Aorta (tissue), 5 donors: ENCODE measurements around the gene RCAN1. TPM values are rescaled to one million over a fixed set of nuclear protein-coding genes. Genes with fewer than 3 reads are reported as not detected.
"Not testable (repeated sequence)": the region's sequence is repeated elsewhere in the genome, so short reads cannot be mapped to it uniquely, and the experiment has no call there.

Source experiments
- ATAC-seq: fragments of 200-7000 bp; cut with Tn5 transposase; one replicate; pipeline ENCODE4 v1.9.1; 2022; ENCODE audit warnings: moderate library complexity; ENCODE audit not compliant: low FRiP score
- DNase-seq, 2 donors: peaks; one replicate each; pipeline ENCODE4 v3.0.0-alpha.2; 2020
- H3K27ac ChIP-seq, 2 donors: one replicate each; pipeline ENCODE4 v1.5.1; 2013; ENCODE audit warnings: low read length in 2 of 2, mild to moderate bottlenecking in 2 of 2, moderate library complexity in 2 of 2, control low read depth in 1 of 2, inconsistent platforms in 1 of 2, low read depth in 1 of 2
- H3K27me3 ChIP-seq, 2 donors: one replicate each; pipeline ENCODE4 v1.6.1; 2013; ENCODE audit warnings: control low read depth in 1 of 2, low read length in 1 of 2, mild to moderate bottlenecking in 1 of 2, moderate library complexity in 1 of 2; ENCODE audit not compliant: insufficient read depth in 2 of 2, control insufficient read depth in 1 of 2
- H3K36me3 ChIP-seq, 2 donors: one replicate each; pipeline ENCODE4 v1.6.1; 2013; ENCODE audit warnings: control low read depth in 1 of 2, low read length in 1 of 2, mild to moderate bottlenecking in 1 of 2; ENCODE audit not compliant: insufficient read depth in 2 of 2, control insufficient read depth in 1 of 2
- H3K4me1 ChIP-seq, 2 donors: one replicate each; pipeline ENCODE4 v1.6.1; 2013; ENCODE audit warnings: low read length in 2 of 2, control low read depth in 1 of 2, mild to moderate bottlenecking in 1 of 2, moderate library complexity in 1 of 2; ENCODE audit not compliant: insufficient read depth in 2 of 2, control insufficient read depth in 1 of 2
- H3K4me3 ChIP-seq, 2 donors: one replicate each; pipeline ENCODE4 v1.5.1; 2013; ENCODE audit warnings: low read length in 2 of 2, control low read depth in 1 of 2, mild to moderate bottlenecking in 1 of 2
- H3K9me3 ChIP-seq: one replicate; pipeline ENCODE4 v1.6.1; 2013; ENCODE audit warnings: mild to moderate bottlenecking, low read length; ENCODE audit not compliant: control insufficient read depth
- WGBS, 2 donors: extraction: QIAGEN DNeasy Blood & Tissue Kit; methylation state at CpG; one replicate each; pipeline ENCODE4 v1.1.7; 2013; 5-methylcytosine and 5-hydroxymethylcytosine counted together
- intact Hi-C, 2 donors: fragments of 100-400 bp; cut with DNase I; formaldehyde crosslinking; loops; one replicate each; pipeline versions ENCODE4 v1.14.2 to v1.15.0; 2022
- polyA plus RNA-seq, 2 donors: library from polyadenylated mRNA; stranded (reverse); fragments of 200-250 nt; gene quantifications; one replicate each; pipeline ENCODE4 v1.2.3, GENCODE V29; 2013
- total RNA-seq, 2 donors: library from RNA; stranded (reverse); fragmentation: NEBNext Ultra II Directional; extraction: Animal tissue kit (Norgen Biotek cat#: 25700); gene quantifications; one replicate each; pipeline ENCODE4 v1.2.1, GENCODE V29; 2021
- donor health status: healthy with polysubstance abuse.
- donor health status: Bipolar disorder and iron deficiency.
- donor health status: DM: no; HTN: no; CAD: no.
- donor health status: DM: no; HTN: no; CAD: no.
- donor health status: DM: yes; HTN: yes; CAD: no.

RCAN1 gene
- total and polyA plus RNA-seq, 4 donors: 24.4 to 99.9 (median 40.5) TPM

- peaks cover 0 to 2% of the 10 kb centered on the region in 2 donors for H3K4me1 ChIP-seq
- 0 to 1% methylated on average over 8 of the region's 8 CpGs for WGBS, 2 donors
- H3K27ac ChIP-seq: peak overlapping the region; percentile 11 to 85
- H3K4me3 ChIP-seq: peak overlapping the region; percentile 51 to 78
- H3K9me3 ChIP-seq: no peaks in the 10 kb centered on the region
- DNase-seq: no peak
- H3K27me3 ChIP-seq: no peaks in the 10 kb centered on the region
- ATAC-seq: peak; percentile 40
- H3K36me3 ChIP-seq: no peaks in the 10 kb centered on the region
- intact Hi-C loops: loop anchor here in 1 of 2 donors (10.0 kb wide), 1 partner anchor 701 kb away; the partner anchor contains the start of gene ATP5PO
These were observed 538 bp upstream of the RCAN1 start for GRCh38 chr21:34615487-34615814.

- no peak overlapping the region for H3K27ac ChIP-seq
These were observed 960 bp downstream of the RCAN1 start for GRCh38 chr21:34613679-34614627.

GRCh38 chr21:34612557-34612956 lies 2.4 kb downstream of the RCAN1 start:
- intact Hi-C loops: loop anchor here in 1 of 2 donors (10.0 kb wide), 1 partner anchor 698 kb away; the partner anchor contains the start of gene ATP5PO
- Histone ChIP-seq H3K4me1 (peaks cover 0 to 2% of the 10 kb centered on the region in 2 donors), H3K4me3 (no peak overlapping the region), H3K9me3 (no peaks in the 10 kb centered on the region), H3K27ac (no peak overlapping the region), H3K27me3 (no peaks in the 10 kb centered on the region), H3K36me3 (no peaks in the 10 kb centered on the region)
- no peak for ATAC-seq
- 65 to 68% methylated on average over 2 of the region's 2 CpGs for WGBS, 2 donors
- no peak for DNase-seq

More at GRCh38 chr21:34613679-34614627, 960 bp downstream of the RCAN1 start:
- peak in 1 of 2 donors; percentile 79 for DNase-seq
- no peaks in the 10 kb centered on the region for H3K36me3 ChIP-seq
- ATAC-seq: no peak
- peak overlapping the region; percentile 78 to 81 for H3K4me3 ChIP-seq
- WGBS, 2 donors: 8 to 9% methylated on average over 41 to 43 of the region's 43 CpGs
- H3K27me3 ChIP-seq: no peaks in the 10 kb centered on the region
- H3K9me3 ChIP-seq: no peaks in the 10 kb centered on the region
- H3K4me1 ChIP-seq: peaks cover 0 to 2% of the 10 kb centered on the region in 2 donors
- intact Hi-C loops: loop anchor here in 1 of 2 donors (10.0 kb wide), 1 partner anchor 699 kb away; the partner anchor contains the start of gene ATP5PO

GRCh38 chr21:34612056-34612455 lies 2.9 kb downstream of the RCAN1 start:
- H3K27ac ChIP-seq: no peak overlapping the region
- intact Hi-C loops: loop anchor here in 1 of 2 donors (10.0 kb wide), 1 partner anchor 697 kb away; the partner anchor contains the start of gene ATP5PO
- no peak overlapping the region for H3K4me3 ChIP-seq
- H3K36me3 ChIP-seq: no peaks in the 10 kb centered on the region
- H3K27me3 ChIP-seq: no peaks in the 10 kb centered on the region
- DNase-seq (no peak), ATAC-seq (no peak)
- no peaks in the 10 kb centered on the region for H3K9me3 ChIP-seq
- 82 to 91% methylated on average over 3 of the region's 3 CpGs for whole genome bisulfite sequencing, 2 donors
- H3K4me1 ChIP-seq: peaks cover 0 to 2% of the 10 kb centered on the region in 2 donors

- no peak for DNase-seq
- Histone ChIP-seq H3K4me3 (no peak overlapping the region), H3K36me3 (no peaks in the 10 kb centered on the region), H3K27me3 (no peaks in the 10 kb centered on the region), H3K27ac (no peak overlapping the region), H3K4me1 (peaks cover 0 to 2% of the 10 kb centered on the region in 2 donors), H3K9me3 (no peaks in the 10 kb centered on the region)
- intact Hi-C loops: loop anchor here in 1 of 2 donors (10.0 kb wide), 1 partner anchor 697 kb away; the partner anchor contains the start of gene ATP5PO
- no peak for ATAC-seq
- 89 to 93% methylated on average over 3 of the region's 3 CpGs for WGBS, 2 donors
These were observed 3.4 kb downstream of the RCAN1 start for GRCh38 chr21:34611528-34611927.

GRCh38 chr21:34609933-34610549 lies 4.9 kb downstream of the RCAN1 start:
- whole genome bisulfite sequencing, 2 donors: 86% methylated on average over 9 of the region's 9 CpGs
- Histone ChIP-seq H3K9me3 (no peaks in the 10 kb centered on the region), H3K27ac (no peak overlapping the region), H3K4me3 (no peak overlapping the region), H3K36me3 (no peaks in the 10 kb centered on the region), H3K4me1 (peaks cover 0 to 2% of the 10 kb centered on the region in 2 donors), H3K27me3 (no peaks in the 10 kb centered on the region)
- no peak for ATAC-seq
- no peak for DNase-seq
- intact Hi-C loops: loop anchor here in 1 of 2 donors (10.0 kb wide), 1 partner anchor 695 kb away; the partner anchor contains the start of gene ATP5PO

GRCh38 chr21:34609244-34609932 lies 5.5 kb downstream of the RCAN1 start:
- intact Hi-C loops: no loop called here
- Histone ChIP-seq H3K36me3 (no peaks in the 10 kb centered on the region), H3K27me3 (no peaks in the 10 kb centered on the region), H3K9me3 (no peaks in the 10 kb centered on the region), H3K4me1 (peaks cover 0 to 2% of the 10 kb centered on the region in 2 donors), H3K4me3 (no peak overlapping the region), H3K27ac (no peak overlapping the region)
- ATAC-seq (no peak), DNase-seq (no peak)
- WGBS, 2 donors: 98 to 99% methylated on average over 4 of the region's 4 CpGs

- WGBS, 2 donors: 91% methylated on average over 5 of the region's 5 CpGs
- ATAC-seq, H3K4me1 ChIP-seq, H3K4me3 ChIP-seq, H3K27me3 ChIP-seq, DNase-seq, H3K9me3 ChIP-seq, intact Hi-C loops, H3K27ac ChIP-seq, H3K36me3 ChIP-seq: not testable (repeated sequence)
These were observed 7.5 kb downstream of the RCAN1 start for GRCh38 chr21:34607376-34607775.
